Measurements from ENCODE around the gene CHST11.

The CHST11 gene

GRCh38 chr12:104620837-104621531, 164.2 kb downstream of the CHST11 start:
- no peak overlapping the region for H3K27ac ChIP-seq (ENCODE audit: low read length)
- no peak overlapping the region for H3K4me3 ChIP-seq (ENCODE audit: low read depth in 1 of 2, low read length in 2 of 2)
- peaks cover 0 to 4% of the 10 kb centered on the region in 2 donors for H3K4me1 ChIP-seq (ENCODE audit: control insufficient read depth in 1 of 2, insufficient read depth in 2 of 2, low read length in 2 of 2)
- H3K36me3 ChIP-seq (ENCODE audit: control insufficient read depth in 1 of 2, insufficient read depth in 2 of 2, low read length in 2 of 2) = no peaks in the 10 kb centered on the region
- no peaks in the 10 kb centered on the region for H3K27me3 ChIP-seq (ENCODE audit: low read depth, low read length)
- H3K9me3 ChIP-seq (ENCODE audit: control insufficient read depth in 1 of 2, low read length in 2 of 2) = no peaks in the 10 kb centered on the region

DNA sequence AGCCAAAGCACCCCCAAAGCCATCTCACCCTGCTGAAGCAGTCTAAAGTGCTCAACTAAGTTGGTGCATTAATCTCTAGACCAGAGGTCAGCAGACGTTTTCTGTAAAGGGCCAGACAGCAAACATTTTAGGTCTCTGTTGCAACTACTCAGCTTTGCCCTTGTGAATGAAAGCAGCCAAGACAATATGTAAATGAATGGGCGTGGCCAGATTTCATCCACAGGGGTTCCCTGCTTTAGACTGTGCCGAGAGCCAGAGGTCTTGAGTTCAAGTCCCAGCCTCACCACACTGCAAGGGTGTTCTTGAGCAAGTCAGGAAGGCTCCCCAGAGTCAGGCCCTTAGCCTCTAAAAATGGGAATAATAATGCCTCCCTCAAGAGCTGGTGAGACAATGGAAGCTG, 166.2 kb downstream of the CHST11 start:
- no peaks in the 10 kb centered on the region for H3K27me3 ChIP-seq (ENCODE audit: low read depth, low read length)
- no peaks in the 10 kb centered on the region for H3K9me3 ChIP-seq (ENCODE audit: control insufficient read depth in 1 of 2, low read length in 2 of 2)
- no peaks in the 10 kb centered on the region for H3K36me3 ChIP-seq (ENCODE audit: control insufficient read depth in 1 of 2, insufficient read depth in 2 of 2, low read length in 2 of 2)
- no peak overlapping the region for H3K27ac ChIP-seq (ENCODE audit: low read length)
- no peak overlapping the region for H3K4me3 ChIP-seq (ENCODE audit: low read depth in 1 of 2, low read length in 2 of 2)
- peaks cover 0 to 4% of the 10 kb centered on the region in 2 donors for H3K4me1 ChIP-seq (ENCODE audit: control insufficient read depth in 1 of 2, insufficient read depth in 2 of 2, low read length in 2 of 2)

GRCh38 chr12:104623883-104624282, 167.1 kb downstream of the CHST11 start:
- Histone ChIP-seq H3K27me3 (ENCODE audit: low read depth, low read length) (no peaks in the 10 kb centered on the region), H3K9me3 (ENCODE audit: control insufficient read depth in 1 of 2, low read length in 2 of 2) (no peaks in the 10 kb centered on the region), H3K27ac (ENCODE audit: low read length) (no peak overlapping the region), H3K36me3 (ENCODE audit: control insufficient read depth in 1 of 2, insufficient read depth in 2 of 2, low read length in 2 of 2) (no peaks in the 10 kb centered on the region), H3K4me1 (ENCODE audit: control insufficient read depth in 1 of 2, insufficient read depth in 2 of 2, low read length in 2 of 2) (peaks cover 0 to 4% of the 10 kb centered on the region in 2 donors), H3K4me3 (ENCODE audit: low read depth in 1 of 2, low read length in 2 of 2) (no peak overlapping the region)

GRCh38 chr12:104624529-104624928, 167.8 kb downstream of the CHST11 start:
- Histone ChIP-seq H3K9me3 (ENCODE audit: control insufficient read depth in 1 of 2, low read length in 2 of 2) (no peaks in the 10 kb centered on the region), H3K27me3 (ENCODE audit: low read depth, low read length) (no peaks in the 10 kb centered on the region), H3K27ac (ENCODE audit: low read length) (no peak overlapping the region), H3K4me1 (ENCODE audit: control insufficient read depth in 1 of 2, insufficient read depth in 2 of 2, low read length in 2 of 2) (peaks cover 0 to 4% of the 10 kb centered on the region in 2 donors), H3K4me3 (ENCODE audit: low read depth in 1 of 2, low read length in 2 of 2) (no peak overlapping the region), H3K36me3 (ENCODE audit: control insufficient read depth in 1 of 2, insufficient read depth in 2 of 2, low read length in 2 of 2) (no peaks in the 10 kb centered on the region)

DNA sequence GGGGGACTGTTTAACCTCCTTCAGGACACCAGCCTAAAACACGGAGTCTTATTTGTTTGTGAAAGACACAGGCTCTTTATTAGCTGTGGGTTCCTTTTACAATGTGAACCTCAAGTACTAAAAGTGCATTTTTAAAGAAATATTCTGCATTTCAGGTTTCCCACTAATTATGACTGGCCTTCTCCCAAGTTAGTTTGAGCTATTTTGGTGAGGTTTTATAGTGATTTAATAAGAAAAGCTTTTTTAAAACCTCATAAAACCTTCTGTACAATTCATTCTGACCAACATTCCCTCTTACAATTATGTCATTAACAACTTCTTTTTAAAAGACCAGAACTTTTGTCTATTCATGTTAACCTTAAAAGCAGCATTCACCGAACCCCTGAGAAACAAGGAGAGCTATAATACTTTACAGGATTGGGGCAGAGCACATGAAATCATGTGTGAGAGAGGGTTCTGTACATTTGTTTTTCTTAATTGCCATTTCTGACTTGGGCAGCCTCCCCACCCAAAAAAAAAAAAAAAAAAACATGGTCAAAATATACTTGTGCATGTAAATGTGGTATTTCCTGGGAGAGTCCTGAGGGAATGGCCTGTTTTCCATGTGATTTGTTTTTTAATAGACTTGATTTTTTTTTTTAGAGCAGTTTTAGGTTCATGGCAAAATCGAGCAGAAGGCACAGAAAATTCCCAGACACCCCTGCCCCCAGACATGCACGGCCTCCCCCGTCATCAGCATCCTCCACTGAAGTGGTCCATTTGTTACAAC, 169.5 kb downstream of the CHST11 start:
- H3K27me3 ChIP-seq (ENCODE audit: low read depth, low read length) = no peaks in the 10 kb centered on the region
- H3K36me3 ChIP-seq (ENCODE audit: control insufficient read depth in 1 of 2, insufficient read depth in 2 of 2, low read length in 2 of 2) = no peaks in the 10 kb centered on the region
- no peaks in the 10 kb centered on the region for H3K4me1 ChIP-seq (ENCODE audit: control insufficient read depth in 1 of 2, insufficient read depth in 2 of 2, low read length in 2 of 2)
- H3K9me3 ChIP-seq (ENCODE audit: control insufficient read depth in 1 of 2, low read length in 2 of 2) = no peaks in the 10 kb centered on the region
- no peak overlapping the region for H3K27ac ChIP-seq (ENCODE audit: low read length)
- H3K4me3 ChIP-seq (ENCODE audit: low read depth in 1 of 2, low read length in 2 of 2) = no peak overlapping the region

- H3K27ac ChIP-seq (ENCODE audit: low read length) = no peak overlapping the region
- no peaks in the 10 kb centered on the region for H3K36me3 ChIP-seq (ENCODE audit: control insufficient read depth in 1 of 2, insufficient read depth in 2 of 2, low read length in 2 of 2)
- no peaks in the 10 kb centered on the region for H3K4me1 ChIP-seq (ENCODE audit: control insufficient read depth in 1 of 2, insufficient read depth in 2 of 2, low read length in 2 of 2)
- no peak overlapping the region for H3K4me3 ChIP-seq (ENCODE audit: low read depth in 1 of 2, low read length in 2 of 2)
- H3K27me3 ChIP-seq (ENCODE audit: low read depth, low read length) = no peaks in the 10 kb centered on the region
- H3K9me3 ChIP-seq (ENCODE audit: control insufficient read depth in 1 of 2, low read length in 2 of 2) = no peaks in the 10 kb centered on the region
Measured at GRCh38 chr12:104627231-104627989, 170.7 kb downstream of the CHST11 start.

GRCh38 chr12:104627990-104628830, 171.5 kb downstream of the CHST11 start:
- Histone ChIP-seq H3K27ac (ENCODE audit: low read length) (no peak overlapping the region), H3K4me3 (ENCODE audit: low read depth in 1 of 2, low read length in 2 of 2) (no peak overlapping the region), H3K9me3 (ENCODE audit: control insufficient read depth in 1 of 2, low read length in 2 of 2) (no peaks in the 10 kb centered on the region), H3K36me3 (ENCODE audit: control insufficient read depth in 1 of 2, insufficient read depth in 2 of 2, low read length in 2 of 2) (no peaks in the 10 kb centered on the region), H3K27me3 (ENCODE audit: low read depth, low read length) (no peaks in the 10 kb centered on the region), H3K4me1 (ENCODE audit: control insufficient read depth in 1 of 2, insufficient read depth in 2 of 2, low read length in 2 of 2) (no peaks in the 10 kb centered on the region)

GRCh38 chr12:104628831-104629135, 172.0 kb downstream of the CHST11 start:
- Histone ChIP-seq H3K36me3 (ENCODE audit: control insufficient read depth in 1 of 2, insufficient read depth in 2 of 2, low read length in 2 of 2) (no peaks in the 10 kb centered on the region), H3K9me3 (ENCODE audit: control insufficient read depth in 1 of 2, low read length in 2 of 2) (no peaks in the 10 kb centered on the region), H3K27ac (ENCODE audit: low read length) (no peak overlapping the region), H3K27me3 (ENCODE audit: low read depth, low read length) (no peaks in the 10 kb centered on the region), H3K4me3 (ENCODE audit: low read depth in 1 of 2, low read length in 2 of 2) (no peak overlapping the region), H3K4me1 (ENCODE audit: control insufficient read depth in 1 of 2, insufficient read depth in 2 of 2, low read length in 2 of 2) (no peaks in the 10 kb centered on the region)

GRCh38 chr12:104630230-104630670, 173.5 kb downstream of the CHST11 start:
- H3K27me3 ChIP-seq (ENCODE audit: low read depth, low read length) = no peaks in the 10 kb centered on the region
- H3K9me3 ChIP-seq (ENCODE audit: control insufficient read depth in 1 of 2, low read length in 2 of 2) = no peaks in the 10 kb centered on the region
- H3K36me3 ChIP-seq (ENCODE audit: control insufficient read depth in 1 of 2, insufficient read depth in 2 of 2, low read length in 2 of 2) = no peaks in the 10 kb centered on the region
- H3K27ac ChIP-seq (ENCODE audit: low read length) = no peak overlapping the region
- H3K4me3 ChIP-seq (ENCODE audit: low read depth in 1 of 2, low read length in 2 of 2) = no peak overlapping the region
- H3K4me1 ChIP-seq (ENCODE audit: control insufficient read depth in 1 of 2, insufficient read depth in 2 of 2, low read length in 2 of 2) = no peaks in the 10 kb centered on the region

DNA sequence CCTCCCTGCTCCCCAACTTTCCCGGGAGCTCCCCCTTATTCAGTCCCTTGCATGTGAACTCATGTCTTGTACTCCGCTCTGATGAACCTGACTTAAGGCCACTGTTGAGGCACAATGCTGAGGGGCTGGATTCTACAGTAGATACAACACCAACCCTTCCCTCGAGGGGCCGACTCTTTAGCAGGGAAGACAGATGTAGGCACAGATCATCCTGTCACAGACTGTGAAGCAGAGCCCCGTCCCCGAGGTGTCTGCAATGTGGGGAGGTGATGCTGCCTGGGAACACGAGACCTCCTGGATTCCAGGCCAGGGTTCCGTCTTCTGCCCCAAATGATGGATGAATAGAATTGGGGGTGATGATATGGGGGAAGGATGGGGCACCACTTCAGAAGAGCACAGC, 175.1 kb downstream of the CHST11 start:
- Histone ChIP-seq H3K4me3 (ENCODE audit: low read depth in 1 of 2, low read length in 2 of 2) (no peak overlapping the region), H3K27ac (ENCODE audit: low read length) (no peak overlapping the region), H3K36me3 (ENCODE audit: control insufficient read depth in 1 of 2, insufficient read depth in 2 of 2, low read length in 2 of 2) (no peaks in the 10 kb centered on the region), H3K4me1 (ENCODE audit: control insufficient read depth in 1 of 2, insufficient read depth in 2 of 2, low read length in 2 of 2) (no peaks in the 10 kb centered on the region), H3K27me3 (ENCODE audit: low read depth, low read length) (no peaks in the 10 kb centered on the region), H3K9me3 (ENCODE audit: control insufficient read depth in 1 of 2, low read length in 2 of 2) (no peaks in the 10 kb centered on the region)

GRCh38 chr12:104632724-104633201, 176.0 kb downstream of the CHST11 start:
- H3K27ac ChIP-seq (ENCODE audit: low read length) = no peak overlapping the region

More at GRCh38 chr12:104632724-104633201, 176.0 kb downstream of the CHST11 start:
- H3K36me3 ChIP-seq (ENCODE audit: control insufficient read depth in 1 of 2, insufficient read depth in 2 of 2, low read length in 2 of 2) = no peaks in the 10 kb centered on the region
- no peaks in the 10 kb centered on the region for H3K4me1 ChIP-seq (ENCODE audit: control insufficient read depth in 1 of 2, insufficient read depth in 2 of 2, low read length in 2 of 2)
- no peaks in the 10 kb centered on the region for H3K9me3 ChIP-seq (ENCODE audit: control insufficient read depth in 1 of 2, low read length in 2 of 2)
- no peaks in the 10 kb centered on the region for H3K27me3 ChIP-seq (ENCODE audit: low read depth, low read length)
- H3K4me3 ChIP-seq (ENCODE audit: low read depth in 1 of 2, low read length in 2 of 2) = no peak overlapping the region
